Upper lobe of left lung (tissue), 4 donors: ENCODE results near the gene GUCD1.

Experiments used
- POLR2A ChIP-seq, 4 donors: fragments of 450-650 bp; IDR thresholded peaks; one replicate each; pipeline ENCODE4 v1.5.1; 2016 to 2017; ENCODE audit warnings: antibody characterized with exemption in 4 of 4, mild to moderate bottlenecking in 2 of 4
- POLR2AphosphoS5 ChIP-seq, 2 donors: sonication (generic); formaldehyde crosslinking; IDR thresholded peaks; one replicate each; pipeline ENCODE4 v1.5.1; 2017; ENCODE audit warnings: antibody characterized with exemption in 2 of 2
- TF ChIP-seq, protein P1 (sequence below), 6 experiments: fragments of 450-650 bp in 4 of 6; fragments of 200-600 bp in 2 of 6; sonication (generic) in 2 of 6; IDR thresholded peaks; one replicate each; pipeline ENCODE4 v1.5.1; 2016 to 2019; ENCODE audit warnings: antibody characterized with exemption in 6 of 6

DNA sequence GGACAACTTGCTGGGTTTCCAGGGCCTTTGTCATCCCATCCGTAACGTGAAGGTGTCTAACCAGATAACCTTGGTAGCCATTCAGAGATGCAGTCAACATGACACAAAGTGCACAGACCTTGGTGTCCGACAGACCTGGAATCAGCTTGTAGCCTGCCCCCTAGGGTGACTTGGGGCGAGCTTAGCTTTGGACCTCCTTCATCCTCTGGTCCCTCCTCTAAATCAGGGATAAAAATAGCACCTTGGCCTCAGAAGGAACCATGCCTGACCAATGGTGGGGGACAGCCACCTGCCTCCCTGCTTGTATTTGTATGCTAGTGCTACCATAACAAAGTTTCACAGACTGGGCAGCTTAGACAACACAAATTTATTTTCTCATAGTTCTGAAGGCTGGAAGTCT is 4.5 kb upstream of the GUCD1 start:
- TF ChIP-seq, protein P1, sequence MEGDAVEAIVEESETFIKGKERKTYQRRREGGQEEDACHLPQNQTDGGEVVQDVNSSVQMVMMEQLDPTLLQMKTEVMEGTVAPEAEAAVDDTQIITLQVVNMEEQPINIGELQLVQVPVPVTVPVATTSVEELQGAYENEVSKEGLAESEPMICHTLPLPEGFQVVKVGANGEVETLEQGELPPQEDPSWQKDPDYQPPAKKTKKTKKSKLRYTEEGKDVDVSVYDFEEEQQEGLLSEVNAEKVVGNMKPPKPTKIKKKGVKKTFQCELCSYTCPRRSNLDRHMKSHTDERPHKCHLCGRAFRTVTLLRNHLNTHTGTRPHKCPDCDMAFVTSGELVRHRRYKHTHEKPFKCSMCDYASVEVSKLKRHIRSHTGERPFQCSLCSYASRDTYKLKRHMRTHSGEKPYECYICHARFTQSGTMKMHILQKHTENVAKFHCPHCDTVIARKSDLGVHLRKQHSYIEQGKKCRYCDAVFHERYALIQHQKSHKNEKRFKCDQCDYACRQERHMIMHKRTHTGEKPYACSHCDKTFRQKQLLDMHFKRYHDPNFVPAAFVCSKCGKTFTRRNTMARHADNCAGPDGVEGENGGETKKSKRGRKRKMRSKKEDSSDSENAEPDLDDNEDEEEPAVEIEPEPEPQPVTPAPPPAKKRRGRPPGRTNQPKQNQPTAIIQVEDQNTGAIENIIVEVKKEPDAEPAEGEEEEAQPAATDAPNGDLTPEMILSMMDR (IDR thresholded peaks at IDR 0.05): no peak
- TF ChIP-seq POLR2A (IDR thresholded peaks at IDR 0.05) (no peak), POLR2AphosphoS5 (IDR thresholded peaks at IDR 0.05) (no peak)
